IMR-90 (cell line): ENCODE results near the gene CENPQ. TPM values are rescaled to one million over a fixed set of nuclear protein-coding genes. Genes with fewer than 3 reads are reported as not detected.

Experiments used
- ATAC-seq: fragments of 200-7000 bp; cut with Tn5 transposase; 2 replicates; pipeline ENCODE4 v1.9.1; 2020; ENCODE audit warnings: low read depth, mild to moderate bottlenecking, moderate library complexity
- BruUV-seq: library from RNA; stranded (reverse); fragments of 400-500 nt; replicated peaks from 2 replicates; lab custom pipeline; 2021; lab: Mats Ljungman, UMichigan
- CTCF ChIA-PET: fragments of 300-600 bp; formaldehyde crosslinking; extraction: SDS; loops from one replicate; lab custom pipeline; 2021; ENCODE audit warnings: antibody characterized with exemption; lab: Yijun Ruan, JAX
- POLR2A ChIA-PET: fragments of 300-600 bp; sonication (Branson Sonifier 250); formaldehyde crosslinking; loops from one replicate; lab custom pipeline; 2022; ENCODE audit warnings: antibody characterized with exemption; ENCODE audit not compliant: unreplicated experiment; lab: Charles Lee
- DNase-seq: peaks from one replicate; pipeline ENCODE4 v3.0.0; 2013
- H2AFZ ChIP-seq: replicated peaks from 2 replicates; pipeline ENCODE3; 2013; ENCODE audit warnings: low read length, mild to moderate bottlenecking; ENCODE audit not compliant: poor library complexity
- H2AK5ac ChIP-seq: 2 replicates; pipeline ENCODE4 v1.6.1; 2013; ENCODE audit warnings: low read depth, low read length, inconsistent platforms
- H2AK9ac ChIP-seq: replicated peaks from 2 replicates; pipeline ENCODE3; 2013; ENCODE audit warnings: mild to moderate bottlenecking, low read depth, low read length, moderate library complexity; ENCODE audit not compliant: poor library complexity
- H2BK120ac ChIP-seq: 2 replicates; pipeline ENCODE4 v1.6.1; 2013; ENCODE audit warnings: low read depth, low read length, inconsistent platforms
- H2BK15ac ChIP-seq: 3 replicates; pipeline ENCODE4 v1.6.1; 2013; ENCODE audit warnings: low read depth, low read length, inconsistent platforms
- H2BK20ac ChIP-seq: 2 replicates; pipeline ENCODE4 v1.6.1; 2013; ENCODE audit warnings: low read depth, mild to moderate bottlenecking, inconsistent platforms, low read length, moderate library complexity
- H2BK5ac ChIP-seq: 2 replicates; pipeline ENCODE4 v1.6.1; 2013; ENCODE audit warnings: mild to moderate bottlenecking, low read depth, low read length, inconsistent platforms; ENCODE audit not compliant: poor library complexity, severe bottlenecking
- H3K14ac ChIP-seq: replicated peaks from 2 replicates; pipeline ENCODE4 v1.6.1; 2013; ENCODE audit warnings: low read depth, low read length, inconsistent platforms
- H3K18ac ChIP-seq: 2 replicates; pipeline ENCODE4 v1.6.1; 2013; ENCODE audit warnings: low read depth, low read length, control low read depth
- H3K23ac ChIP-seq: 2 replicates; pipeline ENCODE4 v1.6.1; 2013; ENCODE audit warnings: low read depth, low read length, inconsistent platforms
- H3K27ac ChIP-seq: 2 replicates; pipeline ENCODE4 v1.5.1; 2013; ENCODE audit warnings: mild to moderate bottlenecking, control low read depth, low read length; ENCODE audit not compliant: insufficient read depth
- H3K27me3 ChIP-seq: 2 replicates; pipeline ENCODE4 v1.6.1; 2013; ENCODE audit warnings: low read length; ENCODE audit not compliant: control insufficient read depth, insufficient read depth
- H3K36me3 ChIP-seq: 2 replicates; pipeline ENCODE4 v1.6.1; 2013; ENCODE audit warnings: low read length, mixed read lengths; ENCODE audit not compliant: control insufficient read depth, insufficient read depth
- H3K4ac ChIP-seq: 2 replicates; pipeline ENCODE4 v1.6.1; 2013; ENCODE audit warnings: low read depth, low read length, inconsistent platforms
- H3K4me1 ChIP-seq: 2 replicates; pipeline ENCODE4 v1.6.1; 2013; ENCODE audit warnings: low read length, mixed read lengths; ENCODE audit not compliant: control insufficient read depth, insufficient read depth
- H3K4me2 ChIP-seq: 2 replicates; pipeline ENCODE4 v1.6.1; 2013; ENCODE audit warnings: low read depth, mild to moderate bottlenecking, control low read depth, low read length, moderate library complexity
- H3K4me3 ChIP-seq: 2 replicates; pipeline ENCODE4 v1.5.1; 2013; ENCODE audit warnings: low read depth, mild to moderate bottlenecking, control low read depth, low read length, moderate library complexity; ENCODE audit not compliant: insufficient read depth
- H3K56ac ChIP-seq: 2 replicates; pipeline ENCODE4 v1.6.1; 2013; ENCODE audit warnings: low read length, inconsistent platforms; ENCODE audit not compliant: insufficient read depth; ENCODE audit errors: extremely low read depth
- H3K79me1 ChIP-seq, 2 experiments: 2 replicates each; pipeline ENCODE4 v1.6.1; 2013; ENCODE audit warnings: low read length in 2 of 2, inconsistent platforms in 1 of 2, low read depth in 1 of 2
- H3K9ac ChIP-seq: 2 replicates; pipeline ENCODE4 v1.6.1; 2013; ENCODE audit warnings: low read depth, low read length, control low read depth
- H3K9me1 ChIP-seq: 2 replicates; pipeline ENCODE4 v1.6.1; 2013; ENCODE audit warnings: low read length, inconsistent platforms; ENCODE audit not compliant: insufficient read depth
- H3K9me3 ChIP-seq: 2 replicates; pipeline ENCODE4 v1.6.1; 2013; ENCODE audit warnings: low read length; ENCODE audit not compliant: control insufficient read depth, insufficient read depth
- H4K20me1 ChIP-seq: 2 replicates; pipeline ENCODE4 v1.6.1; 2013; ENCODE audit warnings: low read length, inconsistent platforms; ENCODE audit not compliant: insufficient read depth
- H4K5ac ChIP-seq: 2 replicates; pipeline ENCODE4 v1.6.1; 2013; ENCODE audit warnings: mild to moderate bottlenecking, low read depth, low read length, control low read depth
- H4K8ac ChIP-seq, 2 experiments: 2 replicates each; pipeline ENCODE4 v1.6.1; 2013; ENCODE audit warnings: low read depth in 2 of 2, low read length in 2 of 2, control low read depth in 1 of 2, inconsistent platforms in 1 of 2
- H4K91ac ChIP-seq: 2 replicates; pipeline ENCODE4 v1.6.1; 2013; ENCODE audit warnings: low read depth, low read length, inconsistent platforms; ENCODE audit not compliant: insufficient read depth
- USF2 ChIP-seq: fragments of 150-350 bp; IDR thresholded peaks from 2 replicates; pipeline ENCODE4 v1.6.1; 2017; ENCODE audit warnings: mild to moderate bottlenecking, antibody characterized with exemption, low read length, low read depth
- WGBS, 2 experiments: methylation state at CpG; one replicate each; pipeline versions ENCODE4 v1.1.5 to v1.1.7; 2013; ENCODE audit warnings: missing lambda C conversion rate in 2 of 2; ENCODE audit not compliant: insufficient read length in 1 of 2; ENCODE audit errors: extremely low coverage in 2 of 2; 5-methylcytosine and 5-hydroxymethylcytosine counted together
- dilution Hi-C: fragments of 300-500 bp; cut with HindIII; formaldehyde crosslinking; loops from one replicate; pipeline ENCODE4 v1.14.3; 2018; ENCODE audit warnings: low sequenced_read_pairs; ENCODE audit not compliant: unreplicated experiment
- in situ Hi-C: fragments of 300-500 bp; cut with MboI; formaldehyde crosslinking; loops from 3 replicates; pipeline ENCODE4 v1.14.3; 2019; ENCODE audit warnings: low sequenced_read_pairs, inconsistent platforms, mixed read lengths
- intact Hi-C: fragments of 100-400 bp; cut with micrococcal nuclease; formaldehyde crosslinking; loops from 2 replicates; pipeline ENCODE4 v1.10.0; 2022
- polyA plus RNA-seq, 3 experiments: library from polyadenylated mRNA; depleted of rRNA; stranded (reverse); fragments of >200 nt; gene quantifications; 2 replicates each; pipeline ENCODE4 v1.2.3, GENCODE V29; 2012; ENCODE audit warnings: low replicate concordance in 1 of 3
- total RNA-seq: library from RNA; depleted of rRNA; stranded (reverse); fragments of >200 nt; gene quantifications from 2 replicates; pipeline ENCODE4 v1.2.3, GENCODE V29; 2012

Gene CENPQ
- total and polyA plus RNA-seq, 2 of the 4 experiments (the other 2 are of a cell fraction), result 2.2 to 3.7 TPM

GRCh38 chr6:49463612-49463967 lies 420 bp downstream of the CENPQ start:
- Histone ChIP-seq H2AK9ac (peak overlapping the region; percentile 86), H3K9ac (peak overlapping the region; percentile 68), H3K36me3 (no peaks in the 10 kb centered on the region), H3K9me1 (no peaks in the 10 kb centered on the region), H2BK120ac (no peak overlapping the region; the same call in 1 of the 2 replicates), H3K23ac (peak overlapping the region; percentile 34; the same call in 1 of the 2 replicates), H2BK20ac (no peak overlapping the region), H3K14ac (peak overlapping the region; percentile 47; the same call in 1 of the 2 replicates), H3K27me3 (no peaks in the 10 kb centered on the region), H2AK5ac (no peak overlapping the region), H2BK15ac (no peak overlapping the region), H3K79me1 (peaks cover 32 to 37% of the 10 kb centered on the region in 2 experiments), H4K5ac (peak overlapping the region; percentile 32; the same call in 1 of the 2 replicates), H3K9me3 (no peaks in the 10 kb centered on the region), H4K8ac (peak overlapping the region; percentile 86 to 90), H3K4ac (peak overlapping the region; percentile 58; the same call in 1 of the 2 replicates), H4K91ac (no peak overlapping the region), H2BK5ac (no peak overlapping the region), H3K27ac (peak overlapping the region; percentile 9; the same call in 1 of the 2 replicates), H2AFZ (peak overlapping the region; percentile 99), H3K56ac (peak overlapping the region; percentile 78), H3K4me3 (peak overlapping the region; percentile 82), H3K4me2 (peak overlapping the region; percentile 93), H3K4me1 (no peaks in the 10 kb centered on the region; the same call in 1 of the 2 replicates), H3K18ac (no peak overlapping the region), H4K20me1 (no peaks in the 10 kb centered on the region)
- WGBS, 2 experiments, result no CpG with 5 or more reads among the region's 4 CpGs
- TF ChIP-seq USF2, result no peak
- DNase-seq, result no peak
- CTCF ChIA-PET, result no interaction called here
- in situ Hi-C loops, result no loop called here
- ATAC-seq, result peak; percentile 31
- POLR2A ChIA-PET, result no interaction called here
- dilution Hi-C loops, result no loop called here
- TSS peak; percentile 89 for BruUV-seq
- intact Hi-C loops, result no loop called here
